Stimulated activated CD8-positive, alpha-beta memory T cell treated with anti-CD3 and anti-CD28 coated beads, Interleukin-12 subunit alpha, Interleukin-12 subunit beta, amount 100 ng/mL, for 1 hour (primary cell): Measurements from ENCODE around the gene C1QTNF12.

Source experiments
- DNase-seq: peaks from one replicate; pipeline ENCODE4 v3.0.0-alpha.2; 2020; ENCODE audit warnings: low read depth

The C1QTNF12 gene

GRCh38 chr1:1281533-1282321, 35.2 kb upstream of the C1QTNF12 start:
- no peak for DNase-seq

GRCh38 chr1:1280782-1281481, 34.4 kb upstream of the C1QTNF12 start:
- no peak for DNase-seq

- DNase-seq = no peak
Measured at GRCh38 chr1:1279028-1279427, 32.5 kb upstream of the C1QTNF12 start.

GRCh38 chr1:1278620-1279019, 32.1 kb upstream of the C1QTNF12 start:
- no peak for DNase-seq

- DNase-seq = no peak
Measured at GRCh38 chr1:1275836-1276235, 29.3 kb upstream of the C1QTNF12 start.

GRCh38 chr1:1274931-1275431, 28.5 kb upstream of the C1QTNF12 start:
- DNase-seq = no peak

GRCh38 chr1:1274299-1274930, 27.9 kb upstream of the C1QTNF12 start:
- DNase-seq = no peak

- DNase-seq = peak; percentile 89
Measured at GRCh38 chr1:1273512-1274298, 27.2 kb upstream of the C1QTNF12 start, which contains the start of gene UBE2J2. UBE2J2 (minus strand) TSS chr1:1273854; CDS start chr1:1267992, 5,862 bp downstream.

- no peak for DNase-seq
Measured at GRCh38 chr1:1273209-1273511, 26.6 kb upstream of the C1QTNF12 start.

GRCh38 chr1:1272341-1273208, 26.1 kb upstream of the C1QTNF12 start:
- no peak for DNase-seq

- no peak for DNase-seq
Measured at GRCh38 chr1:1270813-1271212, 24.3 kb upstream of the C1QTNF12 start.

- DNase-seq = no peak
Measured at GRCh38 chr1:1268284-1268682, 21.8 kb upstream of the C1QTNF12 start.

GRCh38 chr1:1267488-1268283, 21.2 kb upstream of the C1QTNF12 start:
- DNase-seq = no peak

GRCh38 chr1:1264868-1265272, 18.3 kb upstream of the C1QTNF12 start:
- no peak for DNase-seq

- no peak for DNase-seq
Measured at GRCh38 chr1:1264026-1264425, 17.5 kb upstream of the C1QTNF12 start.

GRCh38 chr1:1262758-1263157, 16.2 kb upstream of the C1QTNF12 start:
- DNase-seq = no peak

- DNase-seq = no peak
Measured at GRCh38 chr1:1262071-1262470, 15.5 kb upstream of the C1QTNF12 start.

- DNase-seq = no peak
Measured at GRCh38 chr1:1260843-1261560, 14.5 kb upstream of the C1QTNF12 start.

GRCh38 chr1:1259951-1260600, 13.6 kb upstream of the C1QTNF12 start:
- DNase-seq = no peak
